PFSK-1 (cell line): ENCODE measurements around the gene GGA3.

Experiments
- FOXP2 ChIP-seq: optimal IDR thresholded peaks from 2 replicates; pipeline ENCODE3; 2011; ENCODE audit warnings: borderline replicate concordance, control low read depth, inconsistent platforms; ENCODE audit not compliant: insufficient read depth; ENCODE audit errors: extremely low read length, extremely low read depth
- POLR2AphosphoS5 ChIP-seq: IDR thresholded peaks from 2 replicates; pipeline ENCODE4 v1.6.1; 2012; ENCODE audit warnings: low read depth, mild to moderate bottlenecking, control low read depth, low read length, moderate library complexity
- SIN3A ChIP-seq: IDR thresholded peaks from 2 replicates; pipeline ENCODE4 v1.6.1; 2012; ENCODE audit warnings: mild to moderate bottlenecking, low read length, moderate library complexity, borderline replicate concordance; ENCODE audit not compliant: insufficient read depth
- TAF1 ChIP-seq: IDR thresholded peaks from 2 replicates; pipeline ENCODE4 v1.6.1; 2012; ENCODE audit warnings: low read length, control low read depth, borderline replicate concordance; ENCODE audit not compliant: insufficient read depth
- TF ChIP-seq, protein P1 (sequence below), 2 experiments: IDR thresholded peaks; 2 replicates each; pipeline versions ENCODE4 v1.6.1 to v1.8.0; 2011 to 2012; ENCODE audit warnings: low read depth in 2 of 2, low read length in 2 of 2, control low read depth in 1 of 2, inconsistent platforms in 1 of 2, mild to moderate bottlenecking in 1 of 2, moderate library complexity in 1 of 2; ENCODE audit not compliant: insufficient read depth in 1 of 2

- TF ChIP-seq, protein P1, sequence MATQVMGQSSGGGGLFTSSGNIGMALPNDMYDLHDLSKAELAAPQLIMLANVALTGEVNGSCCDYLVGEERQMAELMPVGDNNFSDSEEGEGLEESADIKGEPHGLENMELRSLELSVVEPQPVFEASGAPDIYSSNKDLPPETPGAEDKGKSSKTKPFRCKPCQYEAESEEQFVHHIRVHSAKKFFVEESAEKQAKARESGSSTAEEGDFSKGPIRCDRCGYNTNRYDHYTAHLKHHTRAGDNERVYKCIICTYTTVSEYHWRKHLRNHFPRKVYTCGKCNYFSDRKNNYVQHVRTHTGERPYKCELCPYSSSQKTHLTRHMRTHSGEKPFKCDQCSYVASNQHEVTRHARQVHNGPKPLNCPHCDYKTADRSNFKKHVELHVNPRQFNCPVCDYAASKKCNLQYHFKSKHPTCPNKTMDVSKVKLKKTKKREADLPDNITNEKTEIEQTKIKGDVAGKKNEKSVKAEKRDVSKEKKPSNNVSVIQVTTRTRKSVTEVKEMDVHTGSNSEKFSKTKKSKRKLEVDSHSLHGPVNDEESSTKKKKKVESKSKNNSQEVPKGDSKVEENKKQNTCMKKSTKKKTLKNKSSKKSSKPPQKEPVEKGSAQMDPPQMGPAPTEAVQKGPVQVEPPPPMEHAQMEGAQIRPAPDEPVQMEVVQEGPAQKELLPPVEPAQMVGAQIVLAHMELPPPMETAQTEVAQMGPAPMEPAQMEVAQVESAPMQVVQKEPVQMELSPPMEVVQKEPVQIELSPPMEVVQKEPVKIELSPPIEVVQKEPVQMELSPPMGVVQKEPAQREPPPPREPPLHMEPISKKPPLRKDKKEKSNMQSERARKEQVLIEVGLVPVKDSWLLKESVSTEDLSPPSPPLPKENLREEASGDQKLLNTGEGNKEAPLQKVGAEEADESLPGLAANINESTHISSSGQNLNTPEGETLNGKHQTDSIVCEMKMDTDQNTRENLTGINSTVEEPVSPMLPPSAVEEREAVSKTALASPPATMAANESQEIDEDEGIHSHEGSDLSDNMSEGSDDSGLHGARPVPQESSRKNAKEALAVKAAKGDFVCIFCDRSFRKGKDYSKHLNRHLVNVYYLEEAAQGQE (IDR thresholded peaks at IDR 0.05; ENCODE audit: insufficient read depth in 1 of 2, low read depth in 2 of 2, low read length in 2 of 2), result no peak
- TF ChIP-seq TAF1 (no peak), POLR2AphosphoS5 (no peak), SIN3A (no peak), FOXP2 (no peak)
Measured at GRCh38 chr17:75241143-75241430, 20.3 kb downstream of the GGA3 start.
